Uterus (tissue), 4 donors: ENCODE data around the gene HACE1. TPM values are rescaled to one million over a fixed set of nuclear protein-coding genes. Genes with fewer than 3 reads are reported as not detected.
"Not testable (repeated sequence)": the region's sequence is repeated elsewhere in the genome, so short reads cannot be mapped to it uniquely, and the experiment has no call there.

Experiments used
- DNase-seq, 2 donors: peaks; one replicate each; pipeline ENCODE4 v3.0.0-alpha.2; 2019 to 2020
- H3K27ac ChIP-seq, 2 donors: fragments of 200-600 bp; sonication (generic); 1 replicate in 1 of 2; 2 replicates in 1 of 2; pipeline ENCODE4 v1.5.1; 2016 to 2018
- H3K27me3 ChIP-seq, 2 donors: fragments of 200-600 bp; sonication (generic); one replicate each; pipeline ENCODE4 v1.5.1; 2018 to 2019; ENCODE audit warnings: control low read depth in 1 of 2
- H3K36me3 ChIP-seq, 2 donors: fragments of 200-600 bp; sonication (generic); one replicate each; pipeline ENCODE4 v1.5.1; 2019; ENCODE audit warnings: control low read depth in 1 of 2
- H3K4me1 ChIP-seq, 2 donors: fragments of 200-600 bp; sonication (generic); one replicate each; pipeline ENCODE4 v1.5.1; 2018 to 2019; ENCODE audit warnings: control low read depth in 1 of 2
- H3K4me3 ChIP-seq, 2 donors: fragments of 200-600 bp; sonication (generic); 1 replicate in 1 of 2; 2 replicates in 1 of 2; pipeline ENCODE4 v1.5.1; 2018 to 2019; ENCODE audit warnings: mild to moderate bottlenecking in 1 of 2
- H3K9me3 ChIP-seq, 2 donors: fragments of 200-600 bp; sonication (generic); one replicate each; pipeline ENCODE4 v1.5.1; 2019; ENCODE audit warnings: control low read depth in 1 of 2
- CTCF ChIP-seq, 4 experiments: fragments of 200-600 bp in 2 of 4; fragments of 450-650 bp in 2 of 4; sonication (generic) in 2 of 4; IDR thresholded peaks; one replicate each; pipeline ENCODE4 v1.5.1; 2016 to 2019; ENCODE audit warnings: antibody characterized with exemption in 4 of 4, mild to moderate bottlenecking in 2 of 4, moderate library complexity in 1 of 4
- POLR2A ChIP-seq, 2 donors: fragments of 450-650 bp; IDR thresholded peaks; one replicate each; pipeline ENCODE4 v1.6.1; 2016; ENCODE audit warnings: antibody characterized with exemption in 2 of 2, mild to moderate bottlenecking in 1 of 2, moderate library complexity in 1 of 2
- intact Hi-C: fragments of 100-400 bp; cut with DNase I; formaldehyde crosslinking; loops from one replicate; pipeline ENCODE4 v1.15.1; 2023; ENCODE audit warnings: low total_unique reads
- total RNA-seq, 4 donors: library from RNA; depleted of rRNA in 3 of 4; stranded (reverse); fragments of >200 nt in 3 of 4; gene quantifications; one replicate each; pipeline versions ENCODE4 v1.1.0 to v1.2.4, GENCODE V29; 2014 to 2023
- donor health status: DM: yes; HTN: yes; CAD: no.

Gene HACE1
- 10 to 100 TPM; 15.9 to 44.3 (median 26.8) TPM for total RNA-seq

- H3K36me3 ChIP-seq = no peaks in the 10 kb centered on the region
- peak within 1 kb of the TSS; percentile 63 to 80 for H3K4me3 ChIP-seq
- no peaks in the 10 kb centered on the region for H3K4me1 ChIP-seq
- DNase-seq = peak; percentile 85 to 87
- no peaks in the 10 kb centered on the region for H3K9me3 ChIP-seq
- H3K27me3 ChIP-seq = no peaks in the 10 kb centered on the region
- intact Hi-C loops = no loop called here
- TF ChIP-seq POLR2A (IDR thresholded peaks at IDR 0.05) = peak; percentile 22 to 71
- peak; percentile 12 to 44 (median 20) for TF ChIP-seq CTCF (IDR thresholded peaks at IDR 0.05)
- peak within 1 kb of the TSS; percentile 80 to 83 for H3K27ac ChIP-seq
Measured at GRCh38 chr6:104859225-104860146, at the start of gene HACE1. TSS of gene HACE1 (minus strand) at chr6:104859919. CDS start at chr6:104859642, 277 bp downstream.

- no peak for TF ChIP-seq CTCF (IDR thresholded peaks at IDR 0.05)
- Histone ChIP-seq H3K4me3 (no peak overlapping the region), H3K27me3 (no peaks in the 10 kb centered on the region), H3K27ac (no peak overlapping the region), H3K4me1 (no peaks in the 10 kb centered on the region), H3K9me3 (no peaks in the 10 kb centered on the region), H3K36me3 (no peaks in the 10 kb centered on the region)
- no peak for DNase-seq
- intact Hi-C loops = no loop called here
Measured at GRCh38 chr6:104908888-104909525, 49.3 kb upstream of the HACE1 start.

GRCh38 chr6:104908031-104908887, 48.5 kb upstream of the HACE1 start:
- TF ChIP-seq POLR2A (IDR thresholded peaks at IDR 0.05) = no peak
- no peak for TF ChIP-seq CTCF (IDR thresholded peaks at IDR 0.05)
- intact Hi-C loops = no loop called here
- Histone ChIP-seq H3K27me3 (no peaks in the 10 kb centered on the region), H3K4me1 (no peaks in the 10 kb centered on the region), H3K4me3 (no peak overlapping the region), H3K9me3 (no peaks in the 10 kb centered on the region), H3K36me3 (no peaks in the 10 kb centered on the region), H3K27ac (no peak overlapping the region)
- DNase-seq = no peak

- H3K27me3 ChIP-seq, H3K4me1 ChIP-seq, H3K36me3 ChIP-seq, DNase-seq, H3K27ac ChIP-seq, H3K9me3 ChIP-seq, H3K4me3 ChIP-seq, intact Hi-C loops: not testable (repeated sequence)
Measured at GRCh38 chr6:104898893-104899292, 39.2 kb upstream of the HACE1 start.

- Histone ChIP-seq H3K9me3 (no peaks in the 10 kb centered on the region), H3K27ac (no peak overlapping the region), H3K36me3 (no peaks in the 10 kb centered on the region), H3K27me3 (no peaks in the 10 kb centered on the region), H3K4me3 (no peak overlapping the region), H3K4me1 (no peaks in the 10 kb centered on the region)
- intact Hi-C loops = no loop called here
- TF ChIP-seq CTCF (IDR thresholded peaks at IDR 0.05) (no peak), POLR2A (IDR thresholded peaks at IDR 0.05) (no peak)
- no peak for DNase-seq
Measured at GRCh38 chr6:104896914-104897313, 37.2 kb upstream of the HACE1 start.
